HG02840 (cell line): ENCODE data around the gene DERL3.

Experiments
- ATAC-seq: cut with Tn5 transposase; IDR thresholded peaks from one replicate; pipeline ENCODE4 v1.9.1; 2021; ENCODE audit warnings: mild to moderate bottlenecking, moderate library complexity, moderate number of reproducible peaks; ENCODE audit not compliant: unreplicated experiment, low FRiP score

Gene DERL3

GRCh38 chr22:23786261-23786710 lies 52.5 kb downstream of the DERL3 start:
- ATAC-seq: no peak
